ENCODE results near the gene TNK1.
"Not testable (repeated sequence)": the region's sequence is repeated elsewhere in the genome, so short reads cannot be mapped to it uniquely, and the experiment has no call there.

The TNK1 gene

GRCh38 chr17:7380855-7381683, at the start of gene TNK1:
TNK1 (plus strand) TSS chr17:7381089; CDS start chr17:7382927, 1,838 bp downstream.
- no peak for DNase-seq

GRCh38 chr17:7332111-7332510, 48.8 kb upstream of the TNK1 start:
- DNase-seq = no peak

GRCh38 chr17:7332600-7333069, 48.3 kb upstream of the TNK1 start:
- not testable (repeated sequence) for DNase-seq

GRCh38 chr17:7334938-7335538, 45.9 kb upstream of the TNK1 start:
- no peak for DNase-seq

- not testable (repeated sequence) for DNase-seq
Observed at GRCh38 chr17:7335765-7336164, 45.1 kb upstream of the TNK1 start.

- DNase-seq = no peak
Observed at GRCh38 chr17:7336240-7337175, 44.4 kb upstream of the TNK1 start, which contains the start of gene ACAP1. ACAP1 (plus strand) TSS chr17:7336529; CDS start chr17:7336735, 206 bp downstream.

- not testable (repeated sequence) for DNase-seq
Observed at GRCh38 chr17:7337600-7337999, 43.3 kb upstream of the TNK1 start.

GRCh38 chr17:7340179-7340578, 40.7 kb upstream of the TNK1 start:
- DNase-seq = no peak

GRCh38 chr17:7341842-7342241, 39.0 kb upstream of the TNK1 start:
- no peak for DNase-seq

GRCh38 chr17:7343250-7343649, 37.6 kb upstream of the TNK1 start:
- DNase-seq = no peak

GRCh38 chr17:7346761-7347614, 33.9 kb upstream of the TNK1 start:
- DNase-seq = no peak

- no peak for DNase-seq
Observed at GRCh38 chr17:7347630-7348477, 33.0 kb upstream of the TNK1 start.

GRCh38 chr17:7348478-7349242, 32.2 kb upstream of the TNK1 start:
- DNase-seq = no peak

GRCh38 chr17:7351665-7352502, 29.0 kb upstream of the TNK1 start, which contains the start of gene KCTD11:
KCTD11 (plus strand) TSS chr17:7352162.
- no peak for DNase-seq

- DNase-seq = no peak
Observed at GRCh38 chr17:7352503-7352889, 28.4 kb upstream of the TNK1 start.

GRCh38 chr17:7352910-7353635, 27.8 kb upstream of the TNK1 start:
- DNase-seq = no peak

- DNase-seq = no peak
Observed at GRCh38 chr17:7354262-7354843, 26.5 kb upstream of the TNK1 start.

- no peak for DNase-seq
Observed at GRCh38 chr17:7355053-7355452, 25.8 kb upstream of the TNK1 start, which contains the start of gene TMEM95. TMEM95 (plus strand) TSS chr17:7355156; CDS start chr17:7355205, 49 bp downstream.

Measured in DMS 273 treated with DMSO at 0.1 percent for 48 hours (cell line).